Astrocyte of the hippocampus (primary cell): ENCODE data around the gene CBX6.

Experiments used
- DNase-seq: peaks from one replicate; pipeline ENCODE4 v3.0.0; 2011; ENCODE audit warnings: low read depth, low spot score

Gene CBX6

DNA sequence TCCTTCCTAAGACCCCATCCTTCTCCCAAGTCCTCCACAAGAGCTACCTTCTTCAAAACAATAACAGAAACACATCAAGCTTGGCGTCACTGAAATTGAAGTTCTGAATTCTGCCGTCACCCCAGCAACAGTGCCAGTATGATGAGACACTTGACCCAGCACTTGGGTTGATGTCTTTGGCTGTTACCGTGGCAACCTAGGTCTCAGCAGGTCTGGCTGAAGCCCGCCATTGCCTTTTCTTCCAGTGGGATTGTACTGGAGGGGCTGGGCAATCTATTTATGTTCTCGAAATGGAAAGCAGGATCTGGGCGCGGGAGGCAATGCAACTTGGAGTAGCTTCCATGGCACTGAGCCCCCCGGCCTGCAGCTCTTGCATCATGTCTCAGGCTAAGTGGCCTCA lies 52.0 kb downstream of the CBX6 start:
- DNase-seq: no peak

DNA sequence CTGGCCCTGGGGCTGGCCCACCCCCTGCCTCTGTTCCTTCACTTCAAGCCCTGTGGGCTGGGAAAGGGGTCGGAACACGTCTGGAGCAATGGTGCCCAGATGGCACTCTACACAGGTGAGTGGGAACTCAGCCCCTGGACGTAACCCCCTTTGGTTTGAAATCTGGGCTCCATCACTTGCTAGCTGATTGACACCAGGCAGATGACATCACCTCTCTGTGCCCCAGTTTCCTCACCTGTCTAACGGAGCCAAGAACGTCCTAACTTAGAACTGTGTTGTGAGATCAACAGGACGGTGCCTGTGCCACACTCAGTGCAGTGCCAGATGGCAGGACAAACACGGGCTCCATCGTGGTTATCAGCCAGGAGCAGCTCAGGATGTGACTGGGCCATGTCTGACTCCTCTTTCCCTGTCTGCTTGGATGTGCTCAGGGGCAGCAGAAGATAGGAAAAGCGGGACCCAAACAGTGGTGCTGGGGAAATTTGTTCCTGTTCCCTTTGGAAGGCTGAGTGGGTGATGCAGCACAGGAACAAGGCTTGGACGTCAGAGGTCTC lies 52.6 kb downstream of the CBX6 start:
- no peak for DNase-seq

- no peak for DNase-seq
Measured at GRCh38 chr22:38817196-38817595, 54.8 kb downstream of the CBX6 start.

DNA sequence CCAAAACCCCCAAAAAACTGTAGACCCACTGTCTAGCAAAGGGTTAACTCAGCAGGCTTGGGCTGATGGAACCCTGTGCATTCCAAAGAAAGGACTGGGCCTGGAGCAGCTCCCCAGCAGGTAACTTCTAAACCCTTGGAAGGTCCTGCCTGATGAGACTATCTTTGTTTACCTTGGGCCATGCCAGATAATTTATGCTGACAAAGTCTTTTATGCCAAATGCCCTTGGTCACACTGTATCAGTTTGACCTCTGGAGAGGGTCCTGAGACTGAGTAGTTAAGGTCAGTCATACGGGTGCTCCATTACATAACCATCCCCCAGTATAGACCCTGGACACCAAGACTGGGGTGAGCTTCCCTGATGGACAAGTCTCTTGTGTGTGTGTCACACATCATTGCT lies 56.2 kb downstream of the CBX6 start:
- DNase-seq: no peak
